ENCODE data around the gene PDCD5.

The PDCD5 gene

GRCh38 chr19:32563761-32564160, 17.2 kb upstream of the PDCD5 start:
- Histone ChIP-seq H3K27ac (replicated peaks) (no peak overlapping the region), H3K27me3 (ENCODE audit: insufficient read depth, poor library complexity, severe bottlenecking) (no peaks in the 10 kb centered on the region), H3K4me3 (replicated peaks; ENCODE audit: insufficient read depth, low read length) (no peak overlapping the region)
- DNase-seq (ENCODE audit: low read depth in 1 of 2, low spot score in 1 of 2): no peak
- no peak for TF ChIP-seq SPI1 (IDR thresholded peaks at IDR 0.05; ENCODE audit: borderline replicate concordance, low read depth)
- TF ChIP-seq POLR2AphosphoS5 (IDR thresholded peaks at IDR 0.05; ENCODE audit: low read depth): no peak
- TF ChIP-seq REST (IDR thresholded peaks at IDR 0.05; ENCODE audit: insufficient replicate concordance, low read depth): no peak
- no peak for TF ChIP-seq GABPA (IDR thresholded peaks at IDR 0.05; ENCODE audit: low read depth)
- no peak for TF ChIP-seq CTCF (IDR thresholded peaks at IDR 0.05; ENCODE audit: insufficient read depth, low read length)

- H3K27ac ChIP-seq (replicated peaks): no peak overlapping the region
- no peak overlapping the region for H3K4me3 ChIP-seq (replicated peaks; ENCODE audit: insufficient read depth, low read length)
- no peak for TF ChIP-seq CTCF (IDR thresholded peaks at IDR 0.05; ENCODE audit: insufficient read depth, low read length)
- TF ChIP-seq SPI1 (IDR thresholded peaks at IDR 0.05; ENCODE audit: borderline replicate concordance, low read depth): no peak
- TF ChIP-seq REST (IDR thresholded peaks at IDR 0.05; ENCODE audit: insufficient replicate concordance, low read depth): no peak
- TF ChIP-seq GABPA (IDR thresholded peaks at IDR 0.05; ENCODE audit: low read depth): no peak
- no peak for TF ChIP-seq POLR2AphosphoS5 (IDR thresholded peaks at IDR 0.05; ENCODE audit: low read depth)
- no peaks in the 10 kb centered on the region for H3K27me3 ChIP-seq (ENCODE audit: insufficient read depth, poor library complexity, severe bottlenecking)
- no peak for DNase-seq (ENCODE audit: low read depth in 1 of 2, low spot score in 1 of 2)
Measured at GRCh38 chr19:32566246-32566830, 14.7 kb upstream of the PDCD5 start.

- DNase-seq (ENCODE audit: low read depth in 1 of 2, low spot score in 1 of 2): no peak
- no peak for TF ChIP-seq REST (IDR thresholded peaks at IDR 0.05; ENCODE audit: insufficient replicate concordance, low read depth)
- no peak for TF ChIP-seq POLR2AphosphoS5 (IDR thresholded peaks at IDR 0.05; ENCODE audit: low read depth)
- TF ChIP-seq SPI1 (IDR thresholded peaks at IDR 0.05; ENCODE audit: borderline replicate concordance, low read depth): no peak
- TF ChIP-seq CTCF (IDR thresholded peaks at IDR 0.05; ENCODE audit: insufficient read depth, low read length): no peak
- TF ChIP-seq GABPA (IDR thresholded peaks at IDR 0.05; ENCODE audit: low read depth): no peak
Measured at GRCh38 chr19:32567486-32567885, 13.5 kb upstream of the PDCD5 start.

More at GRCh38 chr19:32567486-32567885, 13.5 kb upstream of the PDCD5 start:
- Histone ChIP-seq H3K4me3 (replicated peaks; ENCODE audit: insufficient read depth, low read length) (no peak overlapping the region), H3K27me3 (ENCODE audit: insufficient read depth, poor library complexity, severe bottlenecking) (no peaks in the 10 kb centered on the region), H3K27ac (replicated peaks) (no peak overlapping the region)

All from HL-60 (cell line).